Breast epithelium (tissue), 3 donors: ENCODE data around the gene SUMO2.

Source experiments
- CTCF ChIP-seq, 3 donors: fragments of 450-650 bp; IDR thresholded peaks; one replicate each; pipeline ENCODE4 v1.5.1; 2016 to 2017; ENCODE audit warnings: antibody characterized with exemption in 3 of 3, mild to moderate bottlenecking in 3 of 3, moderate library complexity in 3 of 3
- POLR2AphosphoS5 ChIP-seq, 3 donors: sonication (generic); formaldehyde crosslinking; IDR thresholded peaks; one replicate each; pipeline ENCODE4 v1.6.1; 2017; ENCODE audit warnings: antibody characterized with exemption in 3 of 3

DNA sequence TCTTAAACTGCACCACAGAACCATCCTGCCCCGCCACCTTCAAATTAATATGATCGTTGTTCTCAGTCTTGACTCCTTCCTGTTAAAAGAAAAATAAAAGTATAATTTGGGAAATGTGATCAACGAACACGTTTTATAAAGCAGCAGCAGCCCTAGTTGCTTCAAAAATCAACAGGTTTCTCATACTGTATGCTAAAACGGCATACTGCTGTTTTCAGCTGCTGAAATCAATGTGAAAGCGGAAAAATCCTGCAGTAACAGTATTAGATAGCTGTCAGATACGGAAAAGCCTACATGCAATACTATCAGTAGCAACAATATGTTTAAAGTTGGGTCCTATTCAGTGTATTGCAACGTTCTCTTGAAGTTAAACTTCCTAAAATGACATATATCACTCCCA, 1.6 kb downstream of the SUMO2 start:
- TF ChIP-seq CTCF (IDR thresholded peaks at IDR 0.05), result no peak
- no peak for TF ChIP-seq POLR2AphosphoS5 (IDR thresholded peaks at IDR 0.05)
